ES-I3 (cell line): ENCODE results near the gene SDK1.
"Not testable (repeated sequence)": the region's sequence is repeated elsewhere in the genome, so short reads cannot be mapped to it uniquely, and the experiment has no call there.

Source experiments
- H3K36me3 ChIP-seq: 2 replicates; pipeline ENCODE4 v1.6.1; 2013; ENCODE audit warnings: mild to moderate bottlenecking, low read length, control low read depth, moderate library complexity; ENCODE audit not compliant: insufficient read depth
- H3K4me1 ChIP-seq: 2 replicates; pipeline ENCODE4 v1.6.1; 2013; ENCODE audit warnings: mild to moderate bottlenecking, control low read depth, low read length; ENCODE audit not compliant: insufficient read depth
- H3K9ac ChIP-seq: 2 replicates; pipeline ENCODE4 v1.6.1; 2013; ENCODE audit warnings: low read depth, mild to moderate bottlenecking, low read length, moderate library complexity
- H3K9me3 ChIP-seq: 2 replicates; pipeline ENCODE4 v1.6.1; 2013; ENCODE audit warnings: mild to moderate bottlenecking, low read length, moderate library complexity; ENCODE audit not compliant: control insufficient read depth, insufficient read depth

SDK1 gene

GRCh38 chr7:4247106-4247876 lies 946.2 kb downstream of the SDK1 start:
- Histone ChIP-seq H3K9me3 (no peaks in the 10 kb centered on the region), H3K9ac (no peak overlapping the region), H3K36me3 (no peaks in the 10 kb centered on the region), H3K4me1 (peaks cover 13% of the 10 kb centered on the region; the same call in 1 of the 2 replicates)

DNA sequence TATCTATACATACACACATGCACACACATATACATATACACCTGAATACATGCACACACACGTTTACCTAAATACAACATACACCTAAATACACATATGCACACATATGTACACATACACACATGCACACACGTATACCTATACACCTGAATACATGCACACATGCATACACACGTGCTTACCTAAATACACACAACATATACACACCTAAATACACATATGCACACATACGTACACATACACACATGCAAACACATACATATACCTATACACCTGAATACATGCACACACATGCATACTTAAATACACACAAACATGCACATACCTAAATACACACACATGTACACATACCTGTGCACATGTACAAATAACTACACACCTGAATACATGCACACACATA lies 947.2 kb downstream of the SDK1 start:
- Histone ChIP-seq H3K4me1 (peaks cover 13% of the 10 kb centered on the region; the same call in 1 of the 2 replicates), H3K9ac (no peak overlapping the region), H3K36me3 (no peaks in the 10 kb centered on the region), H3K9me3 (no peaks in the 10 kb centered on the region)

- peaks cover 13% of the 10 kb centered on the region; the same call in 1 of the 2 replicates for H3K4me1 ChIP-seq
- no peaks in the 10 kb centered on the region for H3K9me3 ChIP-seq
- no peaks in the 10 kb centered on the region for H3K36me3 ChIP-seq
- no peak overlapping the region for H3K9ac ChIP-seq
Observed at GRCh38 chr7:4249241-4249640, 948.2 kb downstream of the SDK1 start.

GRCh38 chr7:4255336-4255735 lies 954.3 kb downstream of the SDK1 start:
- Histone ChIP-seq H3K4me1 (no peaks in the 10 kb centered on the region), H3K36me3 (no peaks in the 10 kb centered on the region), H3K9me3 (no peaks in the 10 kb centered on the region), H3K9ac (no peak overlapping the region)

GRCh38 chr7:4256286-4256685 lies 955.2 kb downstream of the SDK1 start:
- H3K9me3 ChIP-seq = no peaks in the 10 kb centered on the region
- no peak overlapping the region for H3K9ac ChIP-seq
- H3K36me3 ChIP-seq = no peaks in the 10 kb centered on the region
- no peaks in the 10 kb centered on the region for H3K4me1 ChIP-seq

- H3K9ac ChIP-seq = no peak overlapping the region
- H3K9me3 ChIP-seq = no peaks in the 10 kb centered on the region
- H3K36me3 ChIP-seq = no peaks in the 10 kb centered on the region
Observed at GRCh38 chr7:4257146-4258111, 956.4 kb downstream of the SDK1 start.

DNA sequence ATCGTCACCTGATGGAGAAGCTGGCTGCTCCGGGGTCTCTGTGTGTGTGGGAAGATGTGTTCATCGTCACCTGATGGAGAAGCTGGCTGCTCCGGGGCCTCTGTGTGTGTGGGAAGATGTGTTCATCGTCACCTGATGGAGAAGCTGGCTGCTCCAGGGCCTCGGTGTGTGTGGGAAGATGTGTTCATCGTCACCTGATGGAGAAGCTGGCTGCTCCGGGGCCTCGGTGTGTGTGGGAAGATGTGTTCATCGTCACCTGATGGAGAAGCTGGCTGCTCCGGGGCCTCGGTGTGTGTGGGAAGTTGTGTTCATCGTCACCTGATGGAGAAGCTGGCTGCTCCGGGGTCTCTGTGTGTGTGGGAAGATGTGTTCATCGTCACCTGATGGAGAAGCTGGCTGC lies 959.1 kb downstream of the SDK1 start:
- H3K9ac ChIP-seq, H3K9me3 ChIP-seq, H3K36me3 ChIP-seq, H3K4me1 ChIP-seq: not testable (repeated sequence)

More at GRCh38 chr7:4257146-4258111, 956.4 kb downstream of the SDK1 start:
- H3K4me1 ChIP-seq = no peaks in the 10 kb centered on the region

GRCh38 chr7:4260867-4261600 lies 960.0 kb downstream of the SDK1 start:
- Histone ChIP-seq H3K4me1 (no peaks in the 10 kb centered on the region), H3K9ac (no peak overlapping the region), H3K9me3 (no peaks in the 10 kb centered on the region), H3K36me3 (no peaks in the 10 kb centered on the region)

GRCh38 chr7:4261601-4261960 lies 960.5 kb downstream of the SDK1 start:
- Histone ChIP-seq H3K4me1 (no peaks in the 10 kb centered on the region), H3K9me3 (no peaks in the 10 kb centered on the region)

DNA sequence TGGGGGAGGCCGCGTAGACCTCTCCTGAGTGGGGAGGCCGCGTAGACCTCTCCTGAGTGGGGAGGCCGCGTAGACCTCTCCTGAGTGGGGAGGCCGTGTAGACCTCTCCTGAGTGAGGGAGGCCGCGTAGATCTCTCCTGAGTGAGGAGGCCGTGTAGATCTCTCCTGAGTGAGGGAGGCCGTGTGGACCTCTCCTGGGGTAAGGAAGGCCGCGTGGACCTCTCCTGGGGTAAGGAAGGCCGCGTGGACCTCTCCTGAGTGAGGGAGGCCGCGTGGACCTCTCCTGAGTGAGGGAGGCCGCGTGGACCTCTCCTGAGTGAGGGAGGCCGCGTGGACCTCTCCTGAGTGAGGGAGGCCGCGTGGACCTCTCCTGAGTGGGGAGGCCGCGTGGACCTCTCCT lies 963.2 kb downstream of the SDK1 start:
- H3K9me3 ChIP-seq, H3K36me3 ChIP-seq, H3K4me1 ChIP-seq, H3K9ac ChIP-seq: not testable (repeated sequence)

More at GRCh38 chr7:4261601-4261960, 960.5 kb downstream of the SDK1 start:
- H3K9ac ChIP-seq = no peak overlapping the region
- H3K36me3 ChIP-seq = no peaks in the 10 kb centered on the region

DNA sequence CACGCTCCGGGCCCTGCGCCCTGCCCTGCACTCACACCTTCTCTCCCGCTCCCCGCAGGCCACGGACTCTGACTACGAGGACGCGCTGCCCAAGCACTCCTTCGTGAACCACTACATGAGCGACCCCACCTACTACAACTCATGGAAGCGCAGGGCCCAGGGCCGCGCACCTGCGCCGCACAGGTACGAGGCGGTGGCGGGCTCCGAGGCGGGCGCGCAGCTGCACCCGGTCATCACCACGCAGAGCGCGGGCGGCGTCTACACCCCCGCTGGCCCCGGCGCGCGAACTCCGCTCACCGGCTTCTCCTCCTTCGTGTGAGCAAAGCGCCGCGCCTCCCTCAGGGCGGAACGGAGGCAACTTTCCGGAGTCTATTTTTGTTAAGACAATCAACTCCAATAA lies 964.0 kb downstream of the SDK1 start:
- H3K9me3 ChIP-seq = no peaks in the 10 kb centered on the region
- no peaks in the 10 kb centered on the region for H3K36me3 ChIP-seq
- H3K9ac ChIP-seq = no peak overlapping the region
- H3K4me1 ChIP-seq = no peaks in the 10 kb centered on the region

- no peaks in the 10 kb centered on the region for H3K36me3 ChIP-seq
- no peaks in the 10 kb centered on the region for H3K9me3 ChIP-seq
- H3K9ac ChIP-seq = no peak overlapping the region
- no peaks in the 10 kb centered on the region for H3K4me1 ChIP-seq
Observed at GRCh38 chr7:4265676-4266075, 964.6 kb downstream of the SDK1 start.

- no peaks in the 10 kb centered on the region for H3K4me1 ChIP-seq
- H3K9ac ChIP-seq = no peak overlapping the region
- no peaks in the 10 kb centered on the region for H3K9me3 ChIP-seq
- H3K36me3 ChIP-seq = no peaks in the 10 kb centered on the region
Observed at GRCh38 chr7:4266270-4267040, 965.4 kb downstream of the SDK1 start.
